Measurements from ENCODE around the gene PAX6. TPM values are rescaled to one million over a fixed set of nuclear protein-coding genes. Genes with fewer than 3 reads are reported as not detected.

PAX6 gene
- total RNA-seq, 1 donor from 2014 or later: not detected

DNA sequence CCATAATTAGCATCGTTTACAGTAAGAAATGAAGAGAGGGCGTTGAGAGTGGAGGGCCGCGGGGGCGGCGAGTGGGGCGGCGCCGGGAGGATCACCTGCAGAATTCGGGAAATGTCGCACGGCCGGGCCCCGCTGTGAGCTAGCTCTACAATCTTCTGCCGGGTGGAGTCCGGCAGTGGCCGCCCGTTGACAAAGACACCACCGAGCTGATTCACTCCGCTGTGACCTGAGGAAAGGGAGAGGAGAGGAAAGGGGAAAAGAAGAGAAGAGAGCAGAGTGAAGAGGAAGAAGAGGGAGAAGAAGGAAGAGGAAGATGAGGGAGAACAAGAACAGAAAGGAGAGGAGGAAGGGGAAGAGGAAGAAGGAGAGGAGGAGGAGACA lies 8.5 kb downstream of the PAX6 start:
- Histone ChIP-seq H3K27me3 (peaks cover 70% of the 10 kb centered on the region), H3K27ac (no peak overlapping the region), H3K36me3 (no peaks in the 10 kb centered on the region), H3K9me3 (no peaks in the 10 kb centered on the region), H3K4me3 (no peak overlapping the region), H3K4me1 (peaks cover 2 to 6% of the 10 kb centered on the region in 2 donors)
- intact Hi-C loops (cut with DNase I): no loop called here
- TF ChIP-seq, protein P1, sequence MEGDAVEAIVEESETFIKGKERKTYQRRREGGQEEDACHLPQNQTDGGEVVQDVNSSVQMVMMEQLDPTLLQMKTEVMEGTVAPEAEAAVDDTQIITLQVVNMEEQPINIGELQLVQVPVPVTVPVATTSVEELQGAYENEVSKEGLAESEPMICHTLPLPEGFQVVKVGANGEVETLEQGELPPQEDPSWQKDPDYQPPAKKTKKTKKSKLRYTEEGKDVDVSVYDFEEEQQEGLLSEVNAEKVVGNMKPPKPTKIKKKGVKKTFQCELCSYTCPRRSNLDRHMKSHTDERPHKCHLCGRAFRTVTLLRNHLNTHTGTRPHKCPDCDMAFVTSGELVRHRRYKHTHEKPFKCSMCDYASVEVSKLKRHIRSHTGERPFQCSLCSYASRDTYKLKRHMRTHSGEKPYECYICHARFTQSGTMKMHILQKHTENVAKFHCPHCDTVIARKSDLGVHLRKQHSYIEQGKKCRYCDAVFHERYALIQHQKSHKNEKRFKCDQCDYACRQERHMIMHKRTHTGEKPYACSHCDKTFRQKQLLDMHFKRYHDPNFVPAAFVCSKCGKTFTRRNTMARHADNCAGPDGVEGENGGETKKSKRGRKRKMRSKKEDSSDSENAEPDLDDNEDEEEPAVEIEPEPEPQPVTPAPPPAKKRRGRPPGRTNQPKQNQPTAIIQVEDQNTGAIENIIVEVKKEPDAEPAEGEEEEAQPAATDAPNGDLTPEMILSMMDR (IDR thresholded peaks at IDR 0.05): no peak
- no peak for DNase-seq (ENCODE audit: low spot score in 2 of 2)

DNA sequence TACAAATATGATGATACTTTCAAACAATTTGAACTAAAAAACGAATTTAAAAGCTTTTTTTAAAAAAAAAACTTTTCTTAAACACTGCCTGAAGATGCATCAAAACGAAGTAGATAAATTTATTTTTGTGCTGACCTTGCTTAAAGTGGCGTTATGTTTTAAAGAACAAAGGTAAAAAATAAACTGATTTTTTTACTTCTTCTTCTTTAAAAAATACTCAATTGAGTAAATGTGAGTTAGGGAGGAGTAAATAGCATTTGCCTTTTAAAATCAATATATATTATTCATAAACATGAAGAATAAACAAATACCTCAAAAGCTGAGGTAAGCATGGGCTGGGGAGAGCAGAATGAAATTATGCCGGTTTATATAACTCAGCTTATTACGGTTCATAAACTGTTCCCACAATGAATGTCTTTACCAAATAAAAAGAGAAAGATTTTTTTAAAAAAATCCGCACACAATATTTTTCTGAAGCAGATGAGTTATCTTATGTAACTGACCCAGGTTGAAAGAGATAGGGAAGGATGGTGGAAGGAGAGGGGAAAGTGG lies 9.0 kb downstream of the PAX6 start:
- peaks cover 66% of the 10 kb centered on the region for H3K27me3 ChIP-seq
- H3K27ac ChIP-seq: no peak overlapping the region
- H3K4me3 ChIP-seq: no peak overlapping the region
- no peaks in the 10 kb centered on the region for H3K36me3 ChIP-seq
- intact Hi-C loops (cut with DNase I): no loop called here
- TF ChIP-seq, protein P1 (IDR thresholded peaks at IDR 0.05): no peak
- DNase-seq (ENCODE audit: low spot score in 2 of 2): no peak
- H3K4me1 ChIP-seq: peaks cover 2 to 6% of the 10 kb centered on the region in 2 donors
- no peaks in the 10 kb centered on the region for H3K9me3 ChIP-seq

DNA sequence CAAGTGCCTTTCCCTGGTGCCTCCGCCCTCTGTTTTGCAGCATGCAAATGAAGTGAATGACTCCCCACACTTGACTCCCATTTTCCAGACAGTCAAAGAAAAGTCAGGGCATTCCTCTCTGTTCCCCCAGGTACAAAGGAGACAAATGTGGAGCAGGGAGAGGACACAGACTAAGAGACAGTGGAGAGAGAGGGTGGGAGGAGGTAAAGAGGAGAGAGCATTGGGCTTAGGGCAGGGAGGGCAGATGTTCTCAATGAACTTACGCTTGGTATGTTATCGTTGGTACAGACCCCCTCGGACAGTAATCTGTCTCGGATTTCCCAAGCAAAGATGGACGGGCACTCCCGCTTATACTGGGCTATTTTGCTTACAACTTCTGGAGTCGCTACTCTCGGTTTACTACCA lies 9.8 kb downstream of the PAX6 start:
- no peak for DNase-seq (ENCODE audit: low spot score in 2 of 2)
- Histone ChIP-seq H3K27me3 (peaks cover 64% of the 10 kb centered on the region), H3K27ac (no peak overlapping the region), H3K4me1 (peaks cover 2 to 6% of the 10 kb centered on the region in 2 donors), H3K4me3 (no peak overlapping the region), H3K9me3 (no peaks in the 10 kb centered on the region), H3K36me3 (no peaks in the 10 kb centered on the region)
- TF ChIP-seq, protein P1 (IDR thresholded peaks at IDR 0.05): no peak
- intact Hi-C loops (cut with DNase I): no loop called here

- Histone ChIP-seq H3K4me3 (no peak overlapping the region), H3K4me1 (peaks cover 2 to 6% of the 10 kb centered on the region in 2 donors), H3K9me3 (no peaks in the 10 kb centered on the region), H3K27ac (no peak overlapping the region), H3K27me3 (peaks cover 57% of the 10 kb centered on the region), H3K36me3 (no peaks in the 10 kb centered on the region)
- DNase-seq (ENCODE audit: low spot score in 2 of 2): no peak
- TF ChIP-seq, protein P1 (IDR thresholded peaks at IDR 0.05): no peak
- intact Hi-C loops (cut with DNase I): no loop called here
Measured at GRCh38 chr11:31800398-31801265, 10.5 kb downstream of the PAX6 start.

DNA sequence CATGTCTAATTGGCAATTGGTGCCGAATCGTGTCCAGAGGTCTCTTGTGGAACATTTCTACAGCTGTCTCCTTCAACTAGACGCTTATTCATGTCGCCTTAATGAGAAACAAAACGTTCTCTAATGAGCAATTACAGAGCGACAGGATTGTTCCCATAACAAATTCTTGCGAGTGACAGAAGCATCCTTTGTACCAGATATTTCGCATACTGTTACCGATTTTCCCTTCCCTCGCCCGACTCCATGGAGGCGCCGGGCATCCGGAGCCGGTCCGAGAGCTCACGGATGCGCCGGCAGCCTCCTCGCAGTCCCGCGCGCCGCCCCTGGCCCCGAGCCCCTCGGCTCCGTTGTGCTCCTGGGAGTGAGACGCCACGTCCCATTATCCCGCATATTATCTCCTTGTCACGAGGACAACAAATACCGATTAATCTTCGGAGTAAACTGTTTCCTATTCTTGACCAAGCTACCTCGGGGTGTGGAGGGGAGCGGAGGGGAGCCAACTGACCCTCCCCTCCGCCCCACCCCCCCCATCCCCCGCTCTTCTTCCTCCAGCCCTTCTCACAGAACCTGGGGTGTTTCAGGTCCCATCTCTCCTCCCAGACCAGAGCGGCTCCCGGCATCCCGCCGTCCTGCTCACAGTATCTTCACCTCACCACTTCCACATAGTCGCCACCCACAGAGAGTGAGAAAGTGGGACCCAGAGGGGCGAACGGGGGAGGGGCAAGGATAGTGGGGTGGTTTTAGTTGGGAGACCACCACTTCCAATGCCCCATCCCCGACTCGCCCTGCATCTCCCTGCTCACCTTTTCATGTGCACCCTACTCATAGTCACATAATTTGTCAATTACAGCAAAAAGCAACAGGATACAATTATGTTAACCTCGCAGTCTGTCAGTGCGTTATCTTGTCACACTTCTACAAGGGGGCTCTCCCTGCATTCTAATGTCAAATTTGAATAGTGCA lies 11.4 kb downstream of the PAX6 start:
- TF ChIP-seq, protein P1 (IDR thresholded peaks at IDR 0.05): no peak
- Histone ChIP-seq H3K4me1 (peaks cover 2 to 6% of the 10 kb centered on the region in 2 donors), H3K4me3 (peak overlapping the region; percentile 8 to 36)

More for the DNA sequence above, 11.4 kb downstream of the PAX6 start:
- DNase-seq (ENCODE audit: low spot score in 2 of 2): no peak
- no peak overlapping the region for H3K27ac ChIP-seq
- H3K36me3 ChIP-seq: no peaks in the 10 kb centered on the region
- peaks cover 48% of the 10 kb centered on the region for H3K27me3 ChIP-seq
- no peaks in the 10 kb centered on the region for H3K9me3 ChIP-seq
- intact Hi-C loops (cut with DNase I): no loop called here

Data from ascending aorta (tissue), 2 donors.